ENCODE data around the gene CTNND2.

CTNND2 gene

DNA sequence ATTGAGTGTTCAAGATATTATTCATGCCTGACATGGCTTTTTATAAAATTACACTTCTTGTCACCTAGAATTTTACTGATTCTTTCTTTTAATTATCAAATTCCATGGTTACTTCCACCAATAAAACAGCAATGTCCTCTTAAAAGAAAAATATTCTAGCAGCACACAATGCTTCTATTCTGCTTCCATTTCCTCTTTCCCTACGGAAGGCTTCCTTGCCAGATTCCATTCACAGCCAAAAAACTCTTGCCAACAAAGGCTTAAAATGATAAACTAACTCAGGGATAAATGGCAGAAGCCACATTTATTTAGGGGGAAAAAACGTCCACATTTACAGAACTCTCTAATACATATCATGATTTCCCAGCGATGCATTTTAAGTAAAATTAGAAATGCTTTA lies 111.6 kb downstream of the CTNND2 start:
- DNase-seq (ENCODE audit: low read depth): no peak
- H3K4me3 ChIP-seq (ENCODE audit: low read depth, low read length): no peak overlapping the region
- TF ChIP-seq, protein P1, sequence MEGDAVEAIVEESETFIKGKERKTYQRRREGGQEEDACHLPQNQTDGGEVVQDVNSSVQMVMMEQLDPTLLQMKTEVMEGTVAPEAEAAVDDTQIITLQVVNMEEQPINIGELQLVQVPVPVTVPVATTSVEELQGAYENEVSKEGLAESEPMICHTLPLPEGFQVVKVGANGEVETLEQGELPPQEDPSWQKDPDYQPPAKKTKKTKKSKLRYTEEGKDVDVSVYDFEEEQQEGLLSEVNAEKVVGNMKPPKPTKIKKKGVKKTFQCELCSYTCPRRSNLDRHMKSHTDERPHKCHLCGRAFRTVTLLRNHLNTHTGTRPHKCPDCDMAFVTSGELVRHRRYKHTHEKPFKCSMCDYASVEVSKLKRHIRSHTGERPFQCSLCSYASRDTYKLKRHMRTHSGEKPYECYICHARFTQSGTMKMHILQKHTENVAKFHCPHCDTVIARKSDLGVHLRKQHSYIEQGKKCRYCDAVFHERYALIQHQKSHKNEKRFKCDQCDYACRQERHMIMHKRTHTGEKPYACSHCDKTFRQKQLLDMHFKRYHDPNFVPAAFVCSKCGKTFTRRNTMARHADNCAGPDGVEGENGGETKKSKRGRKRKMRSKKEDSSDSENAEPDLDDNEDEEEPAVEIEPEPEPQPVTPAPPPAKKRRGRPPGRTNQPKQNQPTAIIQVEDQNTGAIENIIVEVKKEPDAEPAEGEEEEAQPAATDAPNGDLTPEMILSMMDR (conservative IDR thresholded peaks at IDR 0.05; ENCODE audit: low read depth, low read length): no peak

DNA sequence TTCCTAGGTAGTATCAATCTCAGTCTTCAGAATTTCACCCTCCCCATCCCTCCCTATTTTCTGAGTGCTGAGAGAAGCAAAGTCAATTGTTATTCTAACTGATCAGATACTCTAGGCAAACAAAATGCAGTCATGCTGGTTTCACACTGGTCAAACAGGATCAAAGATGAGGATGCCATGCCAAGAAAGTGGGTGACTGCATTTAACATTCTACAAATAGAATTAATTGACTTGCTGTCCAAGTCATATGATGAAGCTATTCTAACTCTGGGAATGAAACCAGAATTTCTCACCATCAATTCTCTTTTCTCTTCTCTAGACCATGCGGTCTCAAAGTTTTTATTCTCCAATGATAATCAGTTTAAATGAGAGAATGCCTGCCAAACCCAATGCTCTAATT lies 112.5 kb downstream of the CTNND2 start:
- H3K4me3 ChIP-seq (ENCODE audit: low read depth, low read length): no peak overlapping the region
- TF ChIP-seq, protein P1 (conservative IDR thresholded peaks at IDR 0.05; ENCODE audit: low read depth, low read length): no peak
- DNase-seq (ENCODE audit: low read depth): no peak

DNA sequence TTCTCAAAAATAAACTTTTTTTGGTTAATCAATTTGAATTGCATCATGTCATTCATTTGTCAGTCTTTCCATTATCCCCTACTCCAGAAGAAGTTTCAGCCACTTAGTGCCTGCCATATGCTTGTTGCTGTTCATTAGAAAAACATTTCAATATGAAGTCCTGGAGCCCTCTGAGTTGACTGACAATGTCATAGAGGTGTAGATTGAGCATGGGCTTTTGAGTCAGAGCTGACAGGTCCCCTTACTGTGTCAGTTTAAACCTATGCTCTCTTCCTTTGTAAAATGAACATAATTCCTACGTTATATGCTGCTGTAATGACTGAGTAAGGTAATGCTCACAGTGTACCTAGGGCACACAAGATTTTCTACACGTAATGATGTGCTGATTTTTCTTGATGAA lies 114.0 kb downstream of the CTNND2 start:
- H3K4me3 ChIP-seq (ENCODE audit: low read depth, low read length): no peak overlapping the region
- no peak for DNase-seq (ENCODE audit: low read depth)
- TF ChIP-seq, protein P1 (conservative IDR thresholded peaks at IDR 0.05; ENCODE audit: low read depth, low read length): no peak

DNA sequence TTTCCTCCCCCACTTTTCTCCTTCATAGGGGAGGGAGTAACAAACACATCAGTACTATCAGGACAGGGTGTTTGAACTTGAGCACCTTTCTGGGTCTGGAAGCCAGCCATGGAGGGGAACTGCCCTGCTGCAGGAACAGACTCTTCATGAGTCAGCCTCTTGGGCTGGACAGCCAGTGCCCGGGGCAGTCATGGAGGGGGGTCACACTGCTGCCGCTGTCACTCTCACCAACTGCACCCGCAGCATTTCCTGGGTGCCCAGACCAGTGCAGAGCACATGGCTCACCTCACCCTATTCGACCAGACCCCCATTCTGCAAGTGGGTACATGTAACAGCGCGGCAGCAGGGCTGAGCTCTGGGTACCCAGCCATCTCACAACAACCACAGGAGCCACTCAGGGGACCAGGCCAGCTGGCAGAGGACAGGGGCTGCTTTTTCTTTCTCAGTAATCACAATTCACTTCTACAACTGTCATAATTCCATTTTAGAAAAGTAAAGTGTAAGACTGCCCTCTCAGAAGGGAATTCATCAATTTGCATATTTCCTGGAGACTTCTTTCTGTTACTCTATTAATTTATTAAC lies 118.4 kb downstream of the CTNND2 start:
- TF ChIP-seq, protein P1 (conservative IDR thresholded peaks at IDR 0.05; ENCODE audit: low read depth, low read length): no peak
- H3K4me3 ChIP-seq (ENCODE audit: low read depth, low read length): no peak overlapping the region
- DNase-seq (ENCODE audit: low read depth): no peak

DNA sequence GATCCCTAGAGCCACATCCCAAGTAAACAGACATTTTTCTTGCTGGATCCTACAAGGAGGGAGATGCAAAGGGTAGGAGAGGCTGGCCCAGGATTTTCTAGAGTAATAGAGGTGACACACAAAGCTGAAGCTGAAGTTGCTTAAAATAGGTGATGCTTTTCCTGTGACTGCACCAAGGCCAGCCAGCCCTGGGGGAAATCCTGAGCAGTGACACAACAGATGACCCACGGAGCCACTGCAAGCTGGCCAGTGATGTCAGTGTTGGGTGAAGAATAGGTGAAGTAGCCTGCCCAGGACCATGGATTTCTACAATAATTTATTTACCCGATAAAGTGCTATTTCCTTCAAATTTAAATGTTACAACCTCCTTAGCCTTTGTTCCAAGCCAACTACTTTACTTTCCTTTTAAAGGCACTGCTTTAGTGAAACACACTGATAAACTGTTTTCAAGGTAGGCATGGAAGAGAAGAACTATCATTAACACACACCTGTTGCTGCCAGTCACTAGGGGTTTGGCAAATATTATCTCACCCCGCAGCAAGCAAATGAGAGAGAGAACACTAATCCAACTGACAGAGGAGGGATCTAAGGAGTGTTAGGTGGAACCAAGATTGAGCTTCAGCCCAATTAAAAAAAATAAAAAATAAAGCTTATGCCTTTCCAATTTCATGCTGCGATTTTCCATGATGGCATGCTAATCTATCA lies 123.5 kb downstream of the CTNND2 start:
- no peak for DNase-seq (ENCODE audit: low read depth)
- TF ChIP-seq, protein P1 (conservative IDR thresholded peaks at IDR 0.05; ENCODE audit: low read depth, low read length): no peak
- no peak overlapping the region for H3K4me3 ChIP-seq (ENCODE audit: low read depth, low read length)

DNA sequence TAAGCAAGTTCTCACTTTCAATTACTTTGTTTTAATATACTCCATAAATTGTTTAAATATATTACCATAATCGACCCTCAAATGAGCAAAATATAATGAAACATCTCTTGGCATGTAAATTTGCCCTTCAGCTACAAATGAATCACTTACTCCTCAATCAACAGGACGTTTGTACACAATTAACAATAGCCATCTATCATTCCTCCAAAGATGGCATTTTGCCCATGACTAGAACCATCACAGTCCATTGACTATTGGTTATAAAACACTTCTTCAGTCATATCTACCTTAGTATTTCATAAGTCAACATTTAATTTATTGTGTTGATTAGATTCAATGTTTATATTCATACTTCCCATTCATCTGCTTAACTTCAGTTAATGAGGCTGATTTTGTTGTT lies 127.2 kb downstream of the CTNND2 start:
- no peak for DNase-seq (ENCODE audit: low read depth)
- H3K4me3 ChIP-seq (ENCODE audit: low read depth, low read length): no peak overlapping the region
- TF ChIP-seq, protein P1 (conservative IDR thresholded peaks at IDR 0.05; ENCODE audit: low read depth, low read length): no peak

DNA sequence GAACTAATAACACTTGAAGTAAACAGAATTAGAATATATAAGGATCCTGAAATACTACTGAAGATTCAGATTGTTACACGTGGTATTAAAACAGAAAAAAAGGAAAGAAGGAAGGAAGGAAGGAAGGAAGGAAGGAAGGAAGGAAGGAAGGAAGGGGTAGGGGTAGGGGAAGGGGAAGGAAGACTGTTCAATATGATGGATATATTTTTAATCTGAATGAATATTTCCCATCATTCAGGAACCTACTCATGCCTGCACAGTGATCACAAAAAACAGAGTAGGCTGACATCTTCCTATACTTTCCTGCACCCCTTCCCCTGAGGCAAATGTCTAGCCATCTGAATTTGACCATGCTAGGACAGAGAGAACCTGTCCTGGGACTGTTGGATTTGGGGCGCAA lies 133.9 kb downstream of the CTNND2 start:
- TF ChIP-seq, protein P1 (conservative IDR thresholded peaks at IDR 0.05; ENCODE audit: low read depth, low read length): no peak
- no peak overlapping the region for H3K4me3 ChIP-seq (ENCODE audit: low read depth, low read length)
- no peak for DNase-seq (ENCODE audit: low read depth)
